Measurements from ENCODE around the gene WDR77.

Gene WDR77

GRCh38 chr1:111436726-111437125 lies 12.3 kb downstream of the WDR77 start:
- no peak for DNase-seq (ENCODE audit: low spot score)

- no peak for DNase-seq (ENCODE audit: low spot score)
These were observed 24.8 kb downstream of the WDR77 start for GRCh38 chr1:111424281-111424680.

GRCh38 chr1:111422546-111423391 lies 26.3 kb downstream of the WDR77 start:
- DNase-seq (ENCODE audit: low spot score), result no peak

- no peak for DNase-seq (ENCODE audit: low spot score)
These were observed 28.7 kb downstream of the WDR77 start for GRCh38 chr1:111420377-111420776.

- DNase-seq (ENCODE audit: low spot score), result no peak
These were observed 30.0 kb downstream of the WDR77 start for GRCh38 chr1:111419037-111419436.

- no peak for DNase-seq (ENCODE audit: low spot score)
These were observed 31.3 kb downstream of the WDR77 start for GRCh38 chr1:111417755-111418154.

GRCh38 chr1:111415461-111415860 lies 33.6 kb downstream of the WDR77 start:
- DNase-seq (ENCODE audit: low spot score), result no peak

GRCh38 chr1:111414756-111415155 lies 34.3 kb downstream of the WDR77 start:
- no peak for DNase-seq (ENCODE audit: low spot score)

- DNase-seq (ENCODE audit: low spot score), result no peak
These were observed 36.2 kb downstream of the WDR77 start for GRCh38 chr1:111412839-111413238.

- DNase-seq (ENCODE audit: low spot score), result no peak
These were observed 41.8 kb downstream of the WDR77 start for GRCh38 chr1:111407301-111407700.

GRCh38 chr1:111406321-111406768 lies 42.7 kb downstream of the WDR77 start:
- DNase-seq (ENCODE audit: low spot score), result no peak

GRCh38 chr1:111404588-111404987 lies 44.5 kb downstream of the WDR77 start:
- DNase-seq (ENCODE audit: low spot score), result no peak

GRCh38 chr1:111402083-111402482 lies 47.0 kb downstream of the WDR77 start:
- DNase-seq (ENCODE audit: low spot score), result no peak

- DNase-seq (ENCODE audit: low spot score), result no peak
These were observed 49.1 kb downstream of the WDR77 start for GRCh38 chr1:111399792-111400610.

- DNase-seq (ENCODE audit: low spot score), result no peak
These were observed 56.6 kb downstream of the WDR77 start for GRCh38 chr1:111392460-111392945.

GRCh38 chr1:111392042-111392441 lies 57.0 kb downstream of the WDR77 start:
- no peak for DNase-seq (ENCODE audit: low spot score)
